ENCODE data around the gene ATF6.
"Not testable (repeated sequence)": the region's sequence is repeated elsewhere in the genome, so short reads cannot be mapped to it uniquely, and the experiment has no call there.

The ATF6 gene

GRCh38 chr1:161805399-161806197 is 39.5 kb downstream of the ATF6 start:
- H3K27me3 ChIP-seq (ENCODE audit: control insufficient read depth, low read length): no peaks in the 10 kb centered on the region
- no peaks in the 10 kb centered on the region for H3K9me2 ChIP-seq (replicated peaks; ENCODE audit: control insufficient read depth, low read length)
- no peak overlapping the region for H3K4me3 ChIP-seq (ENCODE audit: low read length)
- no peak for TF ChIP-seq EZH2phosphoT487 (IDR thresholded peaks at IDR 0.05; ENCODE audit: borderline replicate concordance, low read length)
- TF ChIP-seq, protein P1, sequence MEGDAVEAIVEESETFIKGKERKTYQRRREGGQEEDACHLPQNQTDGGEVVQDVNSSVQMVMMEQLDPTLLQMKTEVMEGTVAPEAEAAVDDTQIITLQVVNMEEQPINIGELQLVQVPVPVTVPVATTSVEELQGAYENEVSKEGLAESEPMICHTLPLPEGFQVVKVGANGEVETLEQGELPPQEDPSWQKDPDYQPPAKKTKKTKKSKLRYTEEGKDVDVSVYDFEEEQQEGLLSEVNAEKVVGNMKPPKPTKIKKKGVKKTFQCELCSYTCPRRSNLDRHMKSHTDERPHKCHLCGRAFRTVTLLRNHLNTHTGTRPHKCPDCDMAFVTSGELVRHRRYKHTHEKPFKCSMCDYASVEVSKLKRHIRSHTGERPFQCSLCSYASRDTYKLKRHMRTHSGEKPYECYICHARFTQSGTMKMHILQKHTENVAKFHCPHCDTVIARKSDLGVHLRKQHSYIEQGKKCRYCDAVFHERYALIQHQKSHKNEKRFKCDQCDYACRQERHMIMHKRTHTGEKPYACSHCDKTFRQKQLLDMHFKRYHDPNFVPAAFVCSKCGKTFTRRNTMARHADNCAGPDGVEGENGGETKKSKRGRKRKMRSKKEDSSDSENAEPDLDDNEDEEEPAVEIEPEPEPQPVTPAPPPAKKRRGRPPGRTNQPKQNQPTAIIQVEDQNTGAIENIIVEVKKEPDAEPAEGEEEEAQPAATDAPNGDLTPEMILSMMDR (IDR thresholded peaks at IDR 0.05; ENCODE audit: low read depth, low read length, poor library complexity, severe bottlenecking): no peak
- no peaks in the 10 kb centered on the region for H4K20me1 ChIP-seq (ENCODE audit: control insufficient read depth, insufficient read depth, low read depth, low read length)
- H3K36me3 ChIP-seq (ENCODE audit: control insufficient read depth, low read length): peaks cover 52% of the 10 kb centered on the region
- no peak overlapping the region for H3K27ac ChIP-seq (ENCODE audit: low read depth, low read length)
- H3K79me2 ChIP-seq (ENCODE audit: control insufficient read depth, low read length): no peaks in the 10 kb centered on the region
- no peaks in the 10 kb centered on the region for H3F3A ChIP-seq (ENCODE audit: control insufficient read depth, insufficient read depth)
- H3K4me1 ChIP-seq (ENCODE audit: control insufficient read depth, low read length): no peaks in the 10 kb centered on the region
- H3K9me3 ChIP-seq (ENCODE audit: control insufficient read depth, insufficient read depth, low read length): peaks cover 3% of the 10 kb centered on the region; the same call in 1 of the 2 replicates
- no peak overlapping the region for H3K4me2 ChIP-seq (ENCODE audit: low read length)

- not testable (repeated sequence) for H3K27ac ChIP-seq (ENCODE audit: low read depth, low read length); H3K79me2 ChIP-seq (ENCODE audit: control insufficient read depth, low read length); H3F3A ChIP-seq (ENCODE audit: control insufficient read depth, insufficient read depth); H3K4me1 ChIP-seq (ENCODE audit: control insufficient read depth, low read length); H4K20me1 ChIP-seq (ENCODE audit: control insufficient read depth, insufficient read depth, low read depth, low read length); H3K9me2 ChIP-seq (replicated peaks; ENCODE audit: control insufficient read depth, low read length); H3K4me3 ChIP-seq (ENCODE audit: low read length); H3K4me2 ChIP-seq (ENCODE audit: low read length); H3K27me3 ChIP-seq (ENCODE audit: control insufficient read depth, low read length); H3K9me3 ChIP-seq (ENCODE audit: control insufficient read depth, insufficient read depth, low read length)
- peaks cover 41% of the 10 kb centered on the region for H3K36me3 ChIP-seq (ENCODE audit: control insufficient read depth, low read length)
Observed at GRCh38 chr1:161809202-161809601, 43.1 kb downstream of the ATF6 start.

- H3K79me2 ChIP-seq (ENCODE audit: control insufficient read depth, low read length); H3K4me1 ChIP-seq (ENCODE audit: control insufficient read depth, low read length); H3K27me3 ChIP-seq (ENCODE audit: control insufficient read depth, low read length); H3K27ac ChIP-seq (ENCODE audit: low read depth, low read length); H3K9me3 ChIP-seq (ENCODE audit: control insufficient read depth, insufficient read depth, low read length); H3K4me2 ChIP-seq (ENCODE audit: low read length); H3K4me3 ChIP-seq (ENCODE audit: low read length); H3K9me2 ChIP-seq (replicated peaks; ENCODE audit: control insufficient read depth, low read length); H4K20me1 ChIP-seq (ENCODE audit: control insufficient read depth, insufficient read depth, low read depth, low read length); H3F3A ChIP-seq (ENCODE audit: control insufficient read depth, insufficient read depth): not testable (repeated sequence)
- H3K36me3 ChIP-seq (ENCODE audit: control insufficient read depth, low read length): peaks cover 41% of the 10 kb centered on the region
Observed at GRCh38 chr1:161809656-161810055, 43.5 kb downstream of the ATF6 start.

DNA sequence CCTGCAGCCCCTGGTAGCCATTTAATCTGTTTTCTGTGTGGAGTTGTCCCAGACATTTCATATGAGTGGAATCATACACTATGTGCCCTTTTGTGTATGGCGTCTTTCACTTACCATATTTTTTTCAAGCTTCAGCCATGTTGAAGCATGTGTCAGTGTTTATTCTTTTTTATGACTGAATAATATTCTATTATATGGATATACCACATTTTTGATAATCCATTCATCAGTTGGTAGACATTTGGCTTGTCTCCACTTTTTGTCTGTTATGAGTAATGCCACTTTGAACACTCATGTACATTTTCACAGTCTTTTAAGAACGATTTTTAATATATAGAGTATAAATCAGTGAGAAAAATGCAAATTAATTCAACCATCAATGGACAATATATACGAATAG is 44.7 kb downstream of the ATF6 start:
- no peaks in the 10 kb centered on the region for H3K27me3 ChIP-seq (ENCODE audit: control insufficient read depth, low read length)

More for the DNA sequence above, 44.7 kb downstream of the ATF6 start:
- no peaks in the 10 kb centered on the region for H4K20me1 ChIP-seq (ENCODE audit: control insufficient read depth, insufficient read depth, low read depth, low read length)
- H3K9me2 ChIP-seq (replicated peaks; ENCODE audit: control insufficient read depth, low read length): no peaks in the 10 kb centered on the region
- no peaks in the 10 kb centered on the region for H3K4me1 ChIP-seq (ENCODE audit: control insufficient read depth, low read length)
- peaks cover 3% of the 10 kb centered on the region; the same call in 1 of the 2 replicates for H3K9me3 ChIP-seq (ENCODE audit: control insufficient read depth, insufficient read depth, low read length)
- peaks cover 40% of the 10 kb centered on the region for H3K36me3 ChIP-seq (ENCODE audit: control insufficient read depth, low read length)
- TF ChIP-seq, protein P1 (IDR thresholded peaks at IDR 0.05; ENCODE audit: low read depth, low read length, poor library complexity, severe bottlenecking): no peak
- H3K4me3 ChIP-seq (ENCODE audit: low read length): no peak overlapping the region
- no peak overlapping the region for H3K4me2 ChIP-seq (ENCODE audit: low read length)
- 0 out of 2 replicates have a peak, but pooled peaks cover 4% of the 10 kb centered on the region for H3F3A ChIP-seq (ENCODE audit: control insufficient read depth, insufficient read depth)
- H3K27ac ChIP-seq (ENCODE audit: low read depth, low read length): no peak overlapping the region
- no peaks in the 10 kb centered on the region for H3K79me2 ChIP-seq (ENCODE audit: control insufficient read depth, low read length)

Data from DOHH2 (cell line).